ENCODE data around the gene MTARC1. TPM values are rescaled to one million over a fixed set of nuclear protein-coding genes. Genes with fewer than 3 reads are reported as not detected.

The MTARC1 gene
- total RNA-seq, 1 experiment from 2014 or later: 11.0 TPM

GRCh38 chr1:220833436-220833835 lies 46.7 kb downstream of the MTARC1 start:
- DNase-seq (ENCODE audit: low spot score): no peak

DNA sequence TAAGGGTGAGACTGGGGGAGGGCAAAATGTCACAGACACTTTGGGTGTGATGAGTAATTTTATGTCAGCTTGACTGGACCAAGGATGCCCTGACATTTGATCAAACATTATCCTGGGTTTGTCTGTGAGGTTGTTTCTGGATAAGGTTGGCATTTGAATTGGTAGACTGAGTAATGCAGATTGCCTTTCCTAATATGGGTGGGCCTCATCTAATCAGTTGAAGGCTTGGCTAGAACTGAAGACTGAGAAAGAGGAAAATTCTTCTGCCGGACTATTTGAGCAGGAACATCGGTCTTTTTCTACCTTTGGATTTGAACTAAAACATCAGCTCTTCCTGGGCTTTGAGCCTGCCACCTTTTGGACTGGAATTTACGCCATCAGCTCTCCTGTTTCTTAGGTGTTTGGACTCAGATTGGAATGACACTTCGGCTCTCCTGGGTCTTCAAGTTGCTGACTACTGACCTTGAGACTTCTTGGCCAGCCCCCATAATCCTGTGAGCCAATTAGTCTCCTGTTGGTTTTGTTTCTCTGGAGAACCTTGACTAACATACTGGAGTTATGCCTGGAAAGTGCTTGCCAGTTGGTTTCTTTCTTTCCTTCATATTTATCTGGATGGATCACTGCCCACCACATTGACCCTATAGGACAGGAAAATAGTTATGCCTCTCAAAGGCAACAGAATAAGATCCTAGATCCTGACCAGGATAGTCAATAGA lies 47.6 kb downstream of the MTARC1 start:
- no peak for DNase-seq (ENCODE audit: low spot score)

Other genes starting within 250 kb of the MTARC1 start
- 0.28 and 0.60 TPM in 2 replicates for gene C1orf115, start 96.5 kb upstream of the MTARC1 start, total RNA-seq (2014; rRNA removed; shearing (Covaris generic))
- 4.2 and 6.6 TPM in 2 replicates for gene MTARC2, start 38.6 kb upstream of the MTARC1 start, total RNA-seq (2014; rRNA removed; shearing (Covaris generic))
- not detected in 2 replicates for gene HLX, start 92.5 kb downstream of the MTARC1 start, total RNA-seq (2014; rRNA removed; shearing (Covaris generic))